Naive thymus-derived CD8-positive, alpha-beta T cell (primary cell): ENCODE measurements around the gene ZNF211. TPM values are rescaled to one million over a fixed set of nuclear protein-coding genes. Genes with fewer than 3 reads are reported as not detected.

ENCODE experiments used
- ATAC-seq, 2 donors: fragments of 150-1000 bp; cut with Tn5 transposase in 1 of 2; sonication (Bioruptor Pico), chemical (Tn5 transposase) in 1 of 2; 1 replicate in 1 of 2; 2 replicates in 1 of 2; pipeline ENCODE4 v1.10.0; 2021; ENCODE audit warnings: mild to moderate bottlenecking in 2 of 2, moderate library complexity in 2 of 2
- POLR2A ChIA-PET: fragments of 350-600 bp; sonication (Branson Sonifier 250); formaldehyde crosslinking; loops from one replicate; lab custom pipeline; 2021; ENCODE audit warnings: antibody characterized with exemption; lab: Charles Lee
- DNase-seq, 10 donors: peaks; one replicate each; pipeline versions ENCODE4 v3.0.0 to v3.0.0-alpha.2; 2020 to 2022
- H3K27ac Mint-ChIP-seq, 10 donors: one replicate each; pipeline ENCODE4 v1.8.0; 2020 to 2022; ENCODE audit warnings: mild to moderate bottlenecking in 10 of 10, mixed read lengths in 10 of 10, moderate library complexity in 4 of 10, inconsistent platforms in 1 of 10
- H3K27me3 Mint-ChIP-seq, 5 donors: one replicate each; pipeline ENCODE4 v1.8.0; 2021 to 2022; ENCODE audit warnings: mixed read lengths in 5 of 5
- H3K36me3 Mint-ChIP-seq, 3 donors: one replicate each; pipeline ENCODE4 v1.8.0; 2020 to 2022; ENCODE audit warnings: mixed read lengths in 3 of 3, mild to moderate bottlenecking in 2 of 3, inconsistent platforms in 1 of 3
- H3K4me1 Mint-ChIP-seq, 4 donors: one replicate each; pipeline ENCODE4 v1.8.0; 2021 to 2022; ENCODE audit warnings: mixed read lengths in 4 of 4
- H3K4me3 Mint-ChIP-seq, 10 donors: one replicate each; pipeline ENCODE4 v1.8.0; 2020 to 2022; ENCODE audit warnings: mild to moderate bottlenecking in 10 of 10, mixed read lengths in 10 of 10, moderate library complexity in 6 of 10, inconsistent platforms in 1 of 10
- H3K9me3 Mint-ChIP-seq, 9 donors: one replicate each; pipeline ENCODE4 v1.8.0; 2020 to 2022; ENCODE audit warnings: mixed read lengths in 9 of 9, mild to moderate bottlenecking in 3 of 9, inconsistent platforms in 1 of 9, moderate library complexity in 1 of 9
- polyA plus RNA-seq, 3 donors: library from polyadenylated mRNA; unstranded; fragments of 300-500 nt; fragmentation: Illumina TruSeq; gene quantifications; one replicate each; pipeline ENCODE4 v1.2.3, GENCODE V29; 2021
- total RNA-seq, 8 experiments: library from RNA in 2 of 8; stranded (reverse) in 2 of 8; gene quantifications; one replicate each; pipeline ENCODE4 v1.2.3 and lab custom pipeline; 2021 to 2026

The ZNF211 gene
- total and polyA plus RNA-seq, 5 experiments from 2014 or later = 13.5 to 56.6 (median 18.5) TPM

DNA sequence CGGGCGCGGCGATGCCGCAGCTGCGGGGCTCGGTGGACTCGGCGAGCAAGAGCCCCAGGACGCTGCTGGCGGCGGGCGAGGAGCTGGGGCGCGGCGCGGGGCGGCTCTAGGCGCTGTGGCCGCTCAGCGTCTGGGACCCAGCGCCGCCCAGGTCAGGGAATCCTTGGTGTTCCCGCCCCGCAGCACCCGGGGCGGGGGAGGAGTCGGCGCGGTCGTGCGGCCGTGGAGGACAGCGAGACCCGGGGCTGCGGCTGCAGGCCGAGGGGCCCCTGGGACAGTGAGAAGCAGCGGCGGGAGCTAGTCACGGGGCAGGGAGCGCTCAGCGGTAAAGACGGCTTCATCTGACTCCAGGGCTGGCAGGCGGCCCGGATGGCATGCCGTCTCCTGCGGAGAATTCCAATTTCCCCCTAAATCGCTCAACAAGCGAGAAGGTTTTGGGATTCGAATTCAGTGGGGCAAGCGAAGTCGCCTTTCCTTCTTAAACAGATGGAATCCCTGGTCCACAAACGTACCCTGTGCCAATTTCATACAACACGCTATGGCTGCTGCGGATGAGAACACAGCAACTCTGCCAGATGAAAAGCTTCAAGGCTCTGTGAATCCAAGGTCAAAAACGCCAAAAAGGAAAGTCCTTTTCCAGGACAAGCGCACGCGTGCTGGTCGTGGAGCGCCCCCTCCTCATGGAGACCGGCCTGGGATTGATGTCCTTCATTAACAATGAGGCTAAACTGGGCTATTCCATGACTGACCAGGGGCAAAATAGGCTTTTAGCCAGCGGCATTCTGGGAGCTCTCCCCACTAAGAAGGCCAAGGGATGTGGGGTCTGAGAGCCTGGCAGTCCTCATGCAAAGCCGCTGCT, 31.5 kb downstream of the ZNF211 start:
- ATAC-seq = peak; percentile 48 to 81
- Mint-ChIP-seq H3K4me1 (peaks cover 3 to 11% (median 6%) of the 10 kb centered on the region in 4 donors), H3K27ac (peak overlapping the region in 1 of 10 donors; percentile 33), H3K4me3 (peak overlapping the region; percentile 47 to 93 (median 76)), H3K9me3 (peaks cover 0 to 34% (median 12%) of the 10 kb centered on the region in 9 donors), H3K27me3 (peaks cover 23 to 63% (median 40%) of the 10 kb centered on the region in 5 donors), H3K36me3 (peaks cover 3 to 15% (median 14%) of the 10 kb centered on the region in 3 donors)
- peak in 2 of 10 donors; percentile 13 to 20 for DNase-seq
- POLR2A ChIA-PET = interaction anchor here (0.6 to 2.5 kb wide), 3 partner anchors 32 to 179 kb away, joined by 5 to 8 read pairs (median 7); partner anchors contain the start of genes ZNF211 and ZNF671

DNA sequence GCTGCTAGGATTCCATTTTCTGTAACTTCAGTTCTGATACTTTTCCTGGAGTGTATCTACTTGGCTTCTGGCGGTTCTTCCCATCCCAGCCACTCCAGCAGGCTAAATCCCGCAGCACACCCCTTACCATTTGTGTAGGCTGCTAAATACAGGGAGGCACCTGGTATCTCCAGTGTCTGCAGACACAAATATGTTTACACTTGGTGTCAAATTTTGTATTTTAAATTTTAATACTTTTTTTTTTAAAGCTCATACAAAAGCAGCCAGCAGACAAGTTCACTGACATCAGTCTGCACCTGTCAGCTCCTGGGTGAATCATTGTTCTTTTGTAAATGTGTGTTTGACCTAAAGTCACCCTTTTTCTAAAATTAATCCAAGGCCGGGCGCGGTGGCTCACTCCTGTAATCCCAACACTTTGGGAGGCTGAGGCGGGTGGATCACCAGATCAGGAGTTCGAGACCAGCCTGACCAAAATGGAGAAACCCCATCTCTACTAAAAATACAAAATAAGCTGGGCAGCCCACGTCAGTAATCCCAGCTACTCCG, 32.4 kb downstream of the ZNF211 start:
- peaks cover 21 to 57% (median 35%) of the 10 kb centered on the region in 5 donors for H3K27me3 Mint-ChIP-seq
- H3K27ac Mint-ChIP-seq = no peak overlapping the region
- no peak for ATAC-seq
- POLR2A ChIA-PET = interaction anchor here (0.6 to 2.5 kb wide), 3 partner anchors 32 to 178 kb away, joined by 3 to 8 read pairs (median 7); partner anchors contain the start of gene ZNF211
- peaks cover 0 to 39% (median 9%) of the 10 kb centered on the region in 9 donors for H3K9me3 Mint-ChIP-seq
- H3K4me3 Mint-ChIP-seq = peak overlapping the region in 8 of 10 donors; percentile 36 to 84 (median 62)
- peaks cover 3 to 11% (median 6%) of the 10 kb centered on the region in 4 donors for H3K4me1 Mint-ChIP-seq
- H3K36me3 Mint-ChIP-seq = peaks cover 3 to 15% (median 14%) of the 10 kb centered on the region in 3 donors
- DNase-seq = no peak

DNA sequence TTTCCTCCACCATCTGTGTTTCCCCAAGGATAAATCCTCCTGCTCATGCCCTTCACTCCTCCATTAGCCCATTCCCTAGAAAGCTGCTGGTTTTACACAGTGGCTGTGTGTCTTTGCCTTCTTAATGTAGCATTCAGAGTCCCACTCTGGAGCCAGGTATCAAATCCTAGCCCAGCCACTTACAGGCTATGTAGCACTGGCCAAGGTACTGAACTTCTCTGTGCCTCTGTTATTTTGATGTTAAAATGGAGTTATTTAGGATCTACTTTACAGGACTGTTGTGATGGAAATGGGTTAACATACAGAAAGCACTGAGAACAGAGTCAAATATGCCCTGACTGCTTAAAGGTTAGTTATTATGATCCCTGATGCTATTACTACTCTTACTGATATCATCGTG, 34.3 kb downstream of the ZNF211 start:
- H3K27ac Mint-ChIP-seq = no peak overlapping the region
- POLR2A ChIA-PET = no interaction called here
- H3K36me3 Mint-ChIP-seq = peaks cover 7 to 11% (median 11%) of the 10 kb centered on the region in 3 donors
- peaks cover 3 to 11% (median 6%) of the 10 kb centered on the region in 4 donors for H3K4me1 Mint-ChIP-seq
- peaks cover 20 to 51% (median 38%) of the 10 kb centered on the region in 5 donors for H3K27me3 Mint-ChIP-seq
- ATAC-seq (no peak), DNase-seq (no peak)
- H3K4me3 Mint-ChIP-seq = no peak overlapping the region
- peaks cover 0 to 47% (median 19%) of the 10 kb centered on the region in 9 donors for H3K9me3 Mint-ChIP-seq

DNA sequence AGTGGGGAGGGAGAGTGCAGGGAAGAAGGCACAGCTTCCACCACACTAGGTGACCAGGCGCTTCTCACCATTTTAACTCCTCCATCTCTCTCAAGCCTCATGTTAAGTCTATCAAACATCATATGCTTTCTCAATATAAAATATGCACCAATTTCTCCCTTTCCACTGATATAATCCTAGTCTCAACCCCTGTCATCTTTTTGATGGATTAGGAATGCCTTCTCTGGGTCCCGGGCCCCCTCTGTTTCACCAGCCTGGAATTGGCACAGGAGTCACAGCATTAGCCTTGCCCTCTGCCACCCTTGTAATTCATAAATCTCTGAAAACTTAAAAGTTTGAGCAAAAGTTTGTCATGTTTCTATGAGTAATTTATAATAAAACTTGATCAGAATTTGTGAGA, 35.7 kb downstream of the ZNF211 start, which contains the start of gene ZSCAN4:
ZSCAN4 (plus strand) TSS at position 301 of the 400 bp plus-strand sequence. CDS start 7,211 bp downstream, outside the sequence.
- Mint-ChIP-seq H3K27ac (peak within 1 kb of the TSS in 1 of 10 donors; percentile 49), H3K9me3 (peaks cover 0 to 52% (median 19%) of the 10 kb centered on the region in 9 donors), H3K4me3 (no peak within 1 kb of the TSS), H3K4me1 (peaks cover 3 to 10% (median 6%) of the 10 kb centered on the region in 4 donors), H3K27me3 (peaks cover 20 to 49% (median 35%) of the 10 kb centered on the region in 5 donors), H3K36me3 (peaks cover 7 to 11% (median 9%) of the 10 kb centered on the region in 3 donors)
- POLR2A ChIA-PET = no interaction called here
- ATAC-seq = no peak
- DNase-seq = no peak

DNA sequence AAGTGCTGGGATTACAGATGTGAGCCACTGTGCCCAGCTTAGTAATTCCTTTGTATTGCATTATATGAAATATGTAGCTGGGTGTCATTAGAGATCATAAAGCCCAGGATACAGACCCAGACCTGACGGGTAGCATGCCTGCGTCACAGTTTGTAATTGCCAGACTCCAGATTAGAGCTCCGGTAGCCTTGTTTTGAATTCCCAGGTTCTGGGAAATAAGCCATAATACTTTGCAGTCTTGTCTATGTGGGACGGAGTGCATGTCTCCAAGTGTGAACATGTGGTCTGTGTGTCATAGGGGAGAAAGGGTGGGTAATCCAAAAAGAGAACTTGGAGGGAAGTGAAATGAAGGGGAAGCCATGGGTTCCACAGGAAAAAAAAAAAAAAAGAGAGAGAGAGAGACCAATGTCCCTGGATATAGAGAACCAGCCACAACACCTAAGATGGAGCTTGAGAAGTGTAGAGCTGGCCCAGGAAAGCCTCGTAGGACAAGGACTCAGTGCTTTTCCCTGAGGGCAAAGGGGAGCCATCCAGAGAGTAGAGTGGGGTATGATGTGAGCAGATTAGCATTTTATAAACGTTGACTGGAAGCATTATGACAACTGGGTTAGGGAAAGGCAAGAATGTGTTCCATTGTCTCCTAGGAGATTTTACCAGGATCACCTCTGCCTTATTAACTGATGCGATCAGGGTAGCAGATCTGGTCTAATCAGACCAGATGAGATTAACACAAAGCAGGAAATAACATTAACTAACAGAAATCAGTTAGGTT, 38.3 kb downstream of the ZNF211 start:
- Mint-ChIP-seq H3K27ac (no peak overlapping the region), H3K27me3 (peaks cover 18 to 38% (median 28%) of the 10 kb centered on the region in 5 donors), H3K4me3 (no peak overlapping the region), H3K36me3 (peaks cover 4 to 24% (median 13%) of the 10 kb centered on the region in 3 donors), H3K4me1 (no peaks in the 10 kb centered on the region), H3K9me3 (peaks cover 0 to 75% (median 23%) of the 10 kb centered on the region in 9 donors)
- ATAC-seq (no peak), DNase-seq (no peak)
- POLR2A ChIA-PET = no interaction called here

DNA sequence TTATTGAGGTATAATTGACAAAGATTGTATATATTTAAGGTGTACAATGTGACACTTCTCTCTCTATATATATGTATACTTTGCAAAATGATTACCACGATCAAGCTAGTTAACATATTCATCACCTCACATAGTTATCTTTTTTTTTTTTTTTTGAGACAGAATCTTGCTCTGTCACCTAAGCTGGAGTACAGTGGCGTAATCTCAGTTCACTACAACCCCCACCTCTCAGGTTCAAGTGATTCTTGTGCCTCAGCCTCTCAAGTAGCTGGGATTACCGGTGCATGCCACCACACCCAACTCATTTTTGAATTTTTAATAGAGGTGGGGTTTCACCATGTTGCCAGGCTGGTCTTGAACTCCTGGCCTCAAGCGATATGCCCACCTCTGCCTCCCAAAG, 39.5 kb downstream of the ZNF211 start:
- POLR2A ChIA-PET = interaction anchor here (0.7 kb wide), 1 partner anchor 583 kb away, joined by 3 read pairs; no protein-coding TSS in a partner anchor
- Mint-ChIP-seq H3K27me3 (peaks cover 16 to 41% (median 30%) of the 10 kb centered on the region in 5 donors), H3K36me3 (peaks cover 4 to 34% (median 22%) of the 10 kb centered on the region in 3 donors), H3K4me3 (no peak overlapping the region), H3K27ac (no peak overlapping the region), H3K9me3 (peaks cover 0 to 79% (median 33%) of the 10 kb centered on the region in 9 donors), H3K4me1 (no peaks in the 10 kb centered on the region)
- ATAC-seq (no peak), DNase-seq (no peak)

DNA sequence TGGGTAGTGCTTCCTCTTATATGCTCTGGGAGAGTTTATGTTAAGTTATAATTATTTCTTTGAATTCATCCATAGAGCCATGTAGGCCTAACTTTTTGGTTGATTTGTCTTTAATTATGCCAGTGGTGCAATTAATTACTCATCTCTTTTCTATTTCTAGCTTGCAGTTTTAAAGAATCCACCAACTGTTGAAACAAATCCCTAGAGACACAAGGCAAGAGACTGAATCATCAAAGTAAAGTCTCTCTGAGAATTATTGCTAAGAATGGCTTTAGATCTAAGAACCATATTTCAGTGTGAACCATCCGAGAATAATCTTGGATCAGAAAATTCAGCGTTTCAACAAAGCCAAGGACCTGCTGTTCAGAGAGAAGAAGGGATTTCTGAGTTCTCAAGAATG, 42.9 kb downstream of the ZNF211 start:
- no peak overlapping the region for H3K27ac Mint-ChIP-seq
- peaks cover 0 to 69% (median 29%) of the 10 kb centered on the region in 9 donors for H3K9me3 Mint-ChIP-seq
- no peak overlapping the region for H3K4me3 Mint-ChIP-seq
- peaks cover 0 to 4% (median 0%) of the 10 kb centered on the region in 4 donors for H3K4me1 Mint-ChIP-seq
- H3K36me3 Mint-ChIP-seq = peaks cover 4 to 37% (median 25%) of the 10 kb centered on the region in 3 donors
- peaks cover 14 to 32% (median 26%) of the 10 kb centered on the region in 5 donors for H3K27me3 Mint-ChIP-seq
- POLR2A ChIA-PET = no interaction called here
- DNase-seq (no peak), ATAC-seq (no peak)

DNA sequence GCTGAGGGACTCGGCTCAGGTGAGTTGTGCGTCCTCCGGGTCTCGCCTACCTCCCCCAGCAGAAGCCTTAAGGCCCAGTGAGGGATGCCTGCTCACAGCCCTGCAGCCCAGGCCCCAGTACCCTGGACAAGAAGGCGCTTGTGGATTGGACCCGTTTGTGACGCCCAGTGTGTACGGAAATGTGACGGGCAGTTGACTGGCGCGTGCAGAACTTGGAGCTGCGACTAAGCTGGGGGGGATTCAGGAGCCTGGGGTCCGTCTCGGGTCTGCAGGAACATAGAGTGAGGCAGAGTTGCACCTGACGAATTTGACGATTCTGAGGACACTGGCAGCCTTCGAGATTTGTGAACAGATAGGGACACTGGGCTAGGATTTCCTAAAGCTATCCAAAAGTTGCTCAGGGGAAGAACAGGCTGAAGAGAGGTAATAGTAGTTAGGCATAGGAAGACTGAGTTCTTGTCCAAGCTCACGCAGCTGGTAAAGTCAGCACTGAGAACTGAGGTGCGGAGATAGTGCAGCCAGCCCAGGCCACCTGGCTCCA, 49.3 kb downstream of the ZNF211 start:
- Mint-ChIP-seq H3K27ac (peak overlapping the region; percentile 94 to 99 (median 98)), H3K4me3 (peak overlapping the region; percentile 96 to 99 (median 98)), H3K36me3 (peaks cover 52 to 66% (median 64%) of the 10 kb centered on the region in 3 donors), H3K9me3 (peaks cover 30 to 85% (median 62%) of the 10 kb centered on the region in 9 donors), H3K27me3 (peaks cover 3 to 14% (median 5%) of the 10 kb centered on the region in 5 donors), H3K4me1 (peaks cover 26 to 41% (median 38%) of the 10 kb centered on the region in 4 donors)
- no peak for DNase-seq
- POLR2A ChIA-PET = interaction anchor here (1.0 to 2.3 kb wide), 15 partner anchors 8 to 596 kb away, joined by 3 to 29 read pairs (median 6); partner anchors contain the start of genes ZNF134, ZNF154, ZNF211 and ZNF548
- ATAC-seq = no peak

DNA sequence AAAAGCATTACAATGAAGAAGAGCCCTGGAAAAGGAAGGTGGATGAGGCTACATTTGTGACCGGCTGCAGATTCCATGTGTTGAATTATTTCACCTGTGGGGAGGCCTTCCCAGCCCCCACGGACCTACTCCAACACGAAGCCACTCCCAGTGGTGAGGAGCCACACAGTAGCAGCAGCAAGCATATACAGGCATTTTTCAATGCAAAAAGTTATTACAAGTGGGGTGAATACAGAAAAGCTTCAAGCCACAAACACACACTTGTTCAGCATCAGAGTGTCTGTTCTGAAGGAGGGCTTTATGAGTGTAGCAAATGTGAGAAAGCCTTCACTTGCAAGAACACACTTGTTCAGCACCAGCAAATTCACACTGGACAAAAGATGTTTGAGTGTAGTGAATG, 53.8 kb downstream of the ZNF211 start:
- Mint-ChIP-seq H3K4me1 (peaks cover 24 to 35% (median 32%) of the 10 kb centered on the region in 4 donors), H3K9me3 (peaks cover 28 to 98% (median 59%) of the 10 kb centered on the region in 9 donors), H3K36me3 (peaks cover 72 to 91% (median 79%) of the 10 kb centered on the region in 3 donors), H3K27me3 (peaks cover 0 to 2% (median 0%) of the 10 kb centered on the region in 5 donors), H3K27ac (no peak overlapping the region), H3K4me3 (no peak overlapping the region)
- DNase-seq (no peak), ATAC-seq (no peak)
- POLR2A ChIA-PET = no interaction called here

DNA sequence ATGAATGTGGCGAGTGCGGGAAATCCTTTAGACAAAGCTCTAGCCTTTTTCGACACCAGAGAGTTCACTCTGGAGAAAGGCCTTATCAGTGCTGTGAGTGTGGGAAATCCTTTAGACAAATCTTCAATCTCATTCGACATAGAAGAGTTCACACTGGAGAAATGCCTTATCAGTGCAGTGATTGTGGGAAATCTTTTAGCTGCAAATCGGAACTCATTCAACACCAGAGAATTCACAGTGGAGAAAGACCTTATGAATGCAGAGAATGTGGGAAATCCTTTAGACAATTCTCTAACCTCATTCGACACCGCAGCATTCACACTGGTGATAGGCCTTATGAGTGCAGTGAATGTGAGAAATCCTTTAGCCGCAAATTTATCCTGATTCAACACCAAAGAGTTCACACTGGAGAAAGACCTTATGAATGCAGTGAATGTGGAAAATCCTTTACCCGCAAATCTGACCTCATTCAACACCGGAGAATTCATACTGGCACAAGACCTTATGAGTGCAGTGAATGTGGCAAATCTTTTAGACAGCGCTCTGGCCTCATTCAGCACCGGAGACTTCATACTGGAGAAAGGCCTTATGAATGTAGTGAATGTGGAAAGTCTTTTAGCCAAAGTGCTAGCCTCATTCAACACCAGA, 54.5 kb downstream of the ZNF211 start:
- no peak overlapping the region for H3K4me3 Mint-ChIP-seq
- H3K36me3 Mint-ChIP-seq = peaks cover 69 to 87% (median 71%) of the 10 kb centered on the region in 3 donors

More for the DNA sequence above, 54.5 kb downstream of the ZNF211 start:
- Mint-ChIP-seq H3K27me3 (no peaks in the 10 kb centered on the region), H3K27ac (peak overlapping the region in 1 of 10 donors; percentile 14), H3K4me1 (peaks cover 19 to 27% (median 24%) of the 10 kb centered on the region in 4 donors), H3K9me3 (peaks cover 27 to 98% (median 57%) of the 10 kb centered on the region in 9 donors)
- DNase-seq (no peak), ATAC-seq (no peak)
- POLR2A ChIA-PET = no interaction called here
